ENCODE results near the gene PARVG. TPM values are rescaled to one million over a fixed set of nuclear protein-coding genes. Genes with fewer than 3 reads are reported as not detected.

The PARVG gene
- total RNA-seq, 4 donors from 2014 or later = 2.4 to 7.1 (median 5.5) TPM

DNA sequence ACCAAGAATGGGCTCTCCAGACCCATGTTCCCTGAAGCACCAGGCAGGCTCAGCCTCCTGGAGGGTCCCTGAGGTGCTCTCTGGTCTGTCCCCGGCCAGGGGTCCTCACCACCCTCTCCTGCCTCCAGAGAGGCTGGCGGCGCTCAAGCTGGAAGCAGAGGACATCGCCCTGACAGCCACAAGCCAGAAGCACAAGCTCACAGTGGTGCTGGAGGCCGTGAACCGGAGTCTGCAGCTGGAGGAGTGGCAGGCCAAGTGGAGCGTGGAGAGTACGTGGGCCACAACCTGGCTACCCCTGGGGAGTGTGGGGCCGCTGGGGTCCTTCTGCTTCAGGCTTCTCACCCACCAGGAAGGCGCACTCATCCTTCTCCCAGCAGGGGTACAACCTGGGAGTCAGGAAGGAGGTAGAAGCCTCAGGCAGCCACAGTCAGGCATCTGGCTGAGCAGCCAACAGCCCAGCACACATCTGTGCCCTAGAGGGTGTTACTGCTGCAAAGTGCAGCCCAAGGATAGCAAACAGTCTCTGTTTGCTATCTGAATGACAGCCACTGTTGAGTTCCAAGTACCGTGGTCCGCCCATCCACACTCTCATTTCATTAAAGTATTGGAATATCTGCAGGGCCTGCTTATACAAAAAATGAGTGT, 8.4 kb downstream of the PARVG start:
- TF ChIP-seq, protein P1, sequence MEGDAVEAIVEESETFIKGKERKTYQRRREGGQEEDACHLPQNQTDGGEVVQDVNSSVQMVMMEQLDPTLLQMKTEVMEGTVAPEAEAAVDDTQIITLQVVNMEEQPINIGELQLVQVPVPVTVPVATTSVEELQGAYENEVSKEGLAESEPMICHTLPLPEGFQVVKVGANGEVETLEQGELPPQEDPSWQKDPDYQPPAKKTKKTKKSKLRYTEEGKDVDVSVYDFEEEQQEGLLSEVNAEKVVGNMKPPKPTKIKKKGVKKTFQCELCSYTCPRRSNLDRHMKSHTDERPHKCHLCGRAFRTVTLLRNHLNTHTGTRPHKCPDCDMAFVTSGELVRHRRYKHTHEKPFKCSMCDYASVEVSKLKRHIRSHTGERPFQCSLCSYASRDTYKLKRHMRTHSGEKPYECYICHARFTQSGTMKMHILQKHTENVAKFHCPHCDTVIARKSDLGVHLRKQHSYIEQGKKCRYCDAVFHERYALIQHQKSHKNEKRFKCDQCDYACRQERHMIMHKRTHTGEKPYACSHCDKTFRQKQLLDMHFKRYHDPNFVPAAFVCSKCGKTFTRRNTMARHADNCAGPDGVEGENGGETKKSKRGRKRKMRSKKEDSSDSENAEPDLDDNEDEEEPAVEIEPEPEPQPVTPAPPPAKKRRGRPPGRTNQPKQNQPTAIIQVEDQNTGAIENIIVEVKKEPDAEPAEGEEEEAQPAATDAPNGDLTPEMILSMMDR (IDR thresholded peaks at IDR 0.05) = no peak
- Histone ChIP-seq H3K9me3 (no peaks in the 10 kb centered on the region), H3K27me3 (no peaks in the 10 kb centered on the region), H3K4me1 (no peaks in the 10 kb centered on the region), H3K27ac (no peak overlapping the region), H3K4me3 (replicated peaks in 1 of 3) (no peak overlapping the region), H3K36me3 (no peaks in the 10 kb centered on the region)
- 92 to 95% methylated on average over 10 to 11 of the region's 12 CpGs for WGBS, 2 donors
- intact Hi-C loops (cut with DNase I) = no loop called here
- no peak for DNase-seq

DNA sequence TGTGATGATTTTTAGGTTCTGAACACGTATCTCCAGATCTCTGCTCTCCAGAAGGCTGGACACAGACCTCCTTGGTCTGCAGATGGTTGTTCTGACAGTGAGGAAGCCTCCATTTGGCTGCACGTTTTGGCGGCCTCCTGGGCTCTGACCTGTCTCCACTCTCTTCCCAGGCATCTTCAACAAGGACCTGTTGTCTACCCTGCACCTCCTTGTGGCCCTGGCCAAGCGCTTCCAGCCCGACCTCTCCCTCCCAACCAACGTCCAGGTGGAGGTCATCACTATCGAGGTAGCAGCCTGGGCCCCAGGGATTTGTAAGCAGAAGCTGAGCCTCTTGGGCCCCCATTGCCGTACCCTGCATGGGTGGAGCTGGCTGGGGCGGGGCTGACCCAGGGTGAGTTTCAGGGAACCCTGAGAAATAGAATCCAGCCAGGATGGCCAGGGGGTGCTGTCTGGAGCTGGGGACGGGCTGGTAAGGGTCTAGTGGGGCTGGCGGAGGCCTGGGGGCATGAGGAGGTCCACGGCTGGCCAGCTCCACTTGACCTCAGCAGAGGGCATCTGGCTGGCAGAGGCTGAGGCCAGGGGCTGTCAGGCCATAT, 9.8 kb downstream of the PARVG start:
- TF ChIP-seq, protein P1 (IDR thresholded peaks at IDR 0.05) = no peak
- TF ChIP-seq POLR2A (IDR thresholded peaks at IDR 0.05) = no peak

DNA sequence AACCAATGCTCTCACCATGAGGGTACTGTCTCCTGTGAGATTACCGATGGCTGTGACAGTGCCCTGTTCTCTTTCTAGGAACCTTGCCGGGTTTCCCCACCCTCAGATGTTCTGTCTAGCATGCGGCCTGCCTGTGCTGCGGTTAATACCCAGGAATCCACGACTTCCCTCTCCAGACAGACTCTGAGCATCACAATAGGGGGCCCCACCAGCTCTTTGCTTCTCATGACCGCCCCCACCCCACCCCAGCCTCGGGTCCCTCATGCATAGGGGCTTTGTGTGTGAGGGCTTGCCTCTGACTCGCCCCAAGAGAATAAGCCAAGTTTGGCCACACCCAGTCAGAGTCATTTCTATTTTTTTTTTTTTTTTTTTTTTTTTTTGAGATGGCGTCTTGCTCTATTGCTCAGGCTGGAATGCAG, 10.3 kb downstream of the PARVG start:
- no peak overlapping the region for H3K27ac ChIP-seq
- no peak for TF ChIP-seq POLR2A (IDR thresholded peaks at IDR 0.05)
- TF ChIP-seq, protein P1 (IDR thresholded peaks at IDR 0.05) = no peak
- no peak for DNase-seq
- intact Hi-C loops (cut with DNase I) = no loop called here
- no peaks in the 10 kb centered on the region for H3K36me3 ChIP-seq
- H3K27me3 ChIP-seq = no peaks in the 10 kb centered on the region
- H3K4me3 ChIP-seq (replicated peaks in 1 of 3) = no peak overlapping the region
- 68 to 79% methylated on average over 9 of the region's 9 CpGs for WGBS, 2 donors
- no peaks in the 10 kb centered on the region for H3K9me3 ChIP-seq
- no peaks in the 10 kb centered on the region for H3K4me1 ChIP-seq

More for the DNA sequence above, 9.8 kb downstream of the PARVG start:
- no peak overlapping the region for H3K27ac ChIP-seq
- H3K36me3 ChIP-seq = no peaks in the 10 kb centered on the region
- WGBS, 2 donors = 71 to 85% methylated on average over 9 to 12 of the region's 12 CpGs
- DNase-seq = no peak
- H3K4me3 ChIP-seq (replicated peaks in 1 of 3) = no peak overlapping the region
- no peaks in the 10 kb centered on the region for H3K4me1 ChIP-seq
- H3K27me3 ChIP-seq = no peaks in the 10 kb centered on the region
- no peaks in the 10 kb centered on the region for H3K9me3 ChIP-seq
- intact Hi-C loops (cut with DNase I) = no loop called here

DNA sequence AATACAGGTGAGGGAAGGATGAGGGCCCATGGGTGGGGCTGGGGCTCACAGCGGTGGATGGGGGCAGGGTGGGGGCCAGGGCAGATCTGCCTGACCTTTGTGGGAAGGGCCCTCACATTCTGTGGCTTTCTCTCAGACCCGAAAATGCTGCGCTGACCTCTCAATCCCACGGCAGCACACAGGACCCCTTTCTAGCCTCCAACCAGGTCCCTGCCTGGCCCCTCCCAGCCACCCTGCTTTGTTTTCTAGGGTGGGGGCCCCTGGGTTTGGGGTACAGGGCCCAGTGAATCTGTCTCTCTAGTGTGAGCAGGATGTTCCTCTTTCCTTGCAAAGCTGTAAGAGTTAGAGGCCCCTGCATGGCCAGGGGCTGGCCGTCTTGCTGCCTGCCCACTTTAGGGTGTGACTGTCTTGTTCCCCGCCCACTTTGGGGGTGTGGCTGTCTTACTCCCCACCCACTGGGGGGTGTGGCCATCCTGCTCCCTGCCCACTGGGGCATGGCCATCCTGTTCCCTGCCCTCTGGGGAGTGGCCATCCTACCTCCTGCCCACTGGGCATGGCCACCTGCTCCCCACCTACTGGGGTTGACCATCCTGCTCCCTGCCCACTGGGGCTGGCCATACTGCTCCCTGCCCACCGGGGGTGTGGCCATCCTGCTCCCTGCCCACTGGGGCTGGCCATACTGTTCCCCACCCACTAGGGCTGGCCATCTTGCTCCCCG, 11.5 kb downstream of the PARVG start:
- no peak for TF ChIP-seq POLR2A (IDR thresholded peaks at IDR 0.05)
- TF ChIP-seq, protein P1 (IDR thresholded peaks at IDR 0.05) = no peak
- Histone ChIP-seq H3K27me3 (no peaks in the 10 kb centered on the region), H3K9me3 (no peaks in the 10 kb centered on the region), H3K27ac (no peak overlapping the region), H3K4me1 (no peaks in the 10 kb centered on the region), H3K4me3 (replicated peaks in 1 of 3) (no peak overlapping the region), H3K36me3 (no peaks in the 10 kb centered on the region)
- 92 to 93% methylated on average over 5 of the region's 8 CpGs for WGBS, 2 donors
- DNase-seq = no peak
- intact Hi-C loops (cut with DNase I) = no loop called here
